Right lobe of liver (tissue), 4 donors: ENCODE measurements around the gene PKLR.
"Not testable (repeated sequence)": the region's sequence is repeated elsewhere in the genome, so short reads cannot be mapped to it uniquely, and the experiment has no call there.

Source experiments
- CTCF ChIP-seq, 4 donors: fragments of 200-600 bp in 3 of 4; fragments of 450-650 bp in 1 of 4; IDR thresholded peaks; one replicate each; pipeline versions ENCODE4 v1.5.1 to v1.8.0; 2016 to 2022; ENCODE audit warnings: antibody characterized with exemption in 4 of 4, mild to moderate bottlenecking in 2 of 4
- POLR2A ChIP-seq: fragments of 450-650 bp; IDR thresholded peaks from one replicate; pipeline ENCODE4 v1.6.1; 2017; ENCODE audit warnings: antibody characterized with exemption, mild to moderate bottlenecking
- donor health status: DM: no; HTN: no; CAD: no.
- donor health status: DM: no; HTN: no; CAD: no.
- donor health status: DM: no; HTN: yes; CAD: no.

- TF ChIP-seq POLR2A; CTCF (IDR thresholded peaks at IDR 0.05): not testable (repeated sequence)
Measured at GRCh38 chr1:155246796-155247195, 54.4 kb downstream of the PKLR start.
